WTC11 (cell line): Measurements from ENCODE around the gene HOXB8. TPM values are rescaled to one million over a fixed set of nuclear protein-coding genes. Genes with fewer than 3 reads are reported as not detected.

Experiments
- ATAC-seq: fragments of 200-7000 bp; cut with Tn5 transposase; 2 replicates; pipeline ENCODE4 v1.10.0; 2021; ENCODE audit warnings: mild to moderate bottlenecking, moderate library complexity
- CTCF ChIA-PET: fragments of 300-600 bp; sonication (Branson Sonifier 250); formaldehyde crosslinking; loops from one replicate; lab custom pipeline; 2021; ENCODE audit warnings: antibody characterized with exemption; lab: Charles Lee
- POLR2A ChIA-PET: fragments of 350-600 bp; sonication (Branson Sonifier 250); formaldehyde crosslinking; loops from one replicate; lab custom pipeline; 2021; ENCODE audit warnings: antibody characterized with exemption; lab: Charles Lee
- DNase-seq: peaks from one replicate; pipeline ENCODE4 v3.0.0; 2021; ENCODE audit warnings: low spot score
- H3K27ac Mint-ChIP-seq: 2 replicates; pipeline ENCODE4 v1.8.0; 2021; ENCODE audit warnings: mixed read lengths
- H3K27me3 Mint-ChIP-seq: 2 replicates; pipeline ENCODE4 v1.8.0; 2021; ENCODE audit warnings: low read depth, mild to moderate bottlenecking, moderate library complexity, mixed read lengths
- H3K36me3 Mint-ChIP-seq: 2 replicates; pipeline ENCODE4 v1.8.0; 2021; ENCODE audit warnings: mixed read lengths
- H3K4me1 Mint-ChIP-seq: 2 replicates; pipeline ENCODE4 v1.8.0; 2022; ENCODE audit warnings: mixed read lengths
- H3K4me3 Mint-ChIP-seq: 2 replicates; pipeline ENCODE4 v1.8.0; 2021; ENCODE audit warnings: mild to moderate bottlenecking, moderate library complexity, mixed read lengths
- H3K9me3 Mint-ChIP-seq: 2 replicates; pipeline ENCODE4 v1.8.0; 2021; ENCODE audit warnings: mixed read lengths
- ATF1 ChIP-seq: sonication (generic); formaldehyde crosslinking; IDR thresholded peaks from 2 replicates; pipeline ENCODE4 v1.8.1; 2023; ENCODE audit warnings: mild to moderate bottlenecking, moderate library complexity, missing genetic modification reagents
- CREB1 ChIP-seq: sonication (generic); formaldehyde crosslinking; IDR thresholded peaks from 2 replicates; pipeline ENCODE4 v1.8.0; 2023; ENCODE audit warnings: mild to moderate bottlenecking, missing genetic modification reagents
- GRHL2 ChIP-seq: fragments of 250-450 bp; sonication (Bioruptor Pico); IDR thresholded peaks from 2 replicates; pipeline ENCODE4 v1.8.0; 2022; ENCODE audit warnings: mild to moderate bottlenecking, moderate library complexity; ENCODE audit not compliant: insufficient replicate concordance, severe bottlenecking
- GTF2I ChIP-seq: fragments of 250-450 bp; sonication (Bioruptor Pico); conservative IDR thresholded peaks from 2 replicates; pipeline ENCODE4 v1.4.0; 2021; ENCODE audit warnings: mild to moderate bottlenecking
- OVOL2 ChIP-seq: fragments of 250-450 bp; sonication (Bioruptor Pico); IDR thresholded peaks from 2 replicates; pipeline ENCODE4 v1.9.0; 2021; ENCODE audit warnings: mild to moderate bottlenecking, borderline replicate concordance
- RELA ChIP-seq: sonication (generic); formaldehyde crosslinking; IDR thresholded peaks from 2 replicates; pipeline ENCODE4 v1.8.1; 2022; ENCODE audit warnings: missing genetic modification reagents, mild to moderate bottlenecking, borderline replicate concordance
- SMAD4 ChIP-seq: sonication (generic); formaldehyde crosslinking; IDR thresholded peaks from 2 replicates; pipeline ENCODE4 v1.8.0; 2022; ENCODE audit warnings: mild to moderate bottlenecking, missing genetic modification reagents
- TEAD1 ChIP-seq: sonication (generic); formaldehyde crosslinking; IDR thresholded peaks from 2 replicates; pipeline ENCODE4 v1.8.0; 2022; ENCODE audit warnings: mild to moderate bottlenecking, missing genetic modification reagents
- ZNF263 ChIP-seq: sonication (generic); formaldehyde crosslinking; IDR thresholded peaks from 2 replicates; pipeline ENCODE4 v1.8.1; 2022; ENCODE audit warnings: low read depth, mild to moderate bottlenecking, moderate library complexity, missing genetic modification reagents
- ZNF671 ChIP-seq: fragments of 250-450 bp; sonication (Bioruptor Pico); IDR thresholded peaks from 2 replicates; pipeline ENCODE4 v1.8.0; 2021; ENCODE audit warnings: mild to moderate bottlenecking
- total RNA-seq: library from RNA; stranded (reverse); gene quantifications from 3 replicates; pipeline ENCODE4 v1.2.3, GENCODE V29; 2021
- TF ChIP-seq, protein P1 (sequence below): fragments of 250-450 bp; sonication (Bioruptor Pico); IDR thresholded peaks from 2 replicates; pipeline ENCODE4 v1.9.0; 2021; ENCODE audit warnings: mild to moderate bottlenecking, borderline replicate concordance
- TF ChIP-seq, protein P2 (sequence below): sonication (generic); formaldehyde crosslinking; IDR thresholded peaks from 2 replicates; pipeline ENCODE4 v1.8.0; 2023; ENCODE audit warnings: missing genetic modification reagents
- TF ChIP-seq, protein P3 (sequence below): sonication (generic); formaldehyde crosslinking; IDR thresholded peaks from 2 replicates; pipeline ENCODE4 v1.8.0; 2023; ENCODE audit warnings: mild to moderate bottlenecking, missing genetic modification reagents
- TF ChIP-seq, protein P4 (sequence below): sonication (generic); formaldehyde crosslinking; IDR thresholded peaks from 2 replicates; pipeline ENCODE4 v1.8.1; 2023; ENCODE audit warnings: mild to moderate bottlenecking, missing genetic modification reagents
- TF ChIP-seq, protein P5 (sequence below): sonication (generic); formaldehyde crosslinking; IDR thresholded peaks from 2 replicates; pipeline ENCODE4 v1.8.1; 2022; ENCODE audit warnings: missing genetic modification reagents, borderline replicate concordance
- TF ChIP-seq, protein P6 (sequence below): sonication (generic); formaldehyde crosslinking; IDR thresholded peaks from 2 replicates; pipeline ENCODE4 v1.8.0; 2022; ENCODE audit warnings: mild to moderate bottlenecking, missing genetic modification reagents
- TF ChIP-seq, protein P7 (sequence below): sonication (generic); formaldehyde crosslinking; IDR thresholded peaks from 2 replicates; pipeline ENCODE4 v1.8.1; 2022; ENCODE audit warnings: mild to moderate bottlenecking, missing genetic modification reagents, moderate library complexity, borderline replicate concordance
- TF ChIP-seq, protein P8 (sequence below): fragments of 250-450 bp; sonication (Bioruptor Pico); IDR thresholded peaks from 2 replicates; pipeline ENCODE4 v1.9.0; 2021; ENCODE audit warnings: moderate library complexity, mild to moderate bottlenecking, inconsistent platforms, borderline replicate concordance

HOXB8 gene
- total RNA-seq, 1 experiment from 2014 or later: not detected

DNA sequence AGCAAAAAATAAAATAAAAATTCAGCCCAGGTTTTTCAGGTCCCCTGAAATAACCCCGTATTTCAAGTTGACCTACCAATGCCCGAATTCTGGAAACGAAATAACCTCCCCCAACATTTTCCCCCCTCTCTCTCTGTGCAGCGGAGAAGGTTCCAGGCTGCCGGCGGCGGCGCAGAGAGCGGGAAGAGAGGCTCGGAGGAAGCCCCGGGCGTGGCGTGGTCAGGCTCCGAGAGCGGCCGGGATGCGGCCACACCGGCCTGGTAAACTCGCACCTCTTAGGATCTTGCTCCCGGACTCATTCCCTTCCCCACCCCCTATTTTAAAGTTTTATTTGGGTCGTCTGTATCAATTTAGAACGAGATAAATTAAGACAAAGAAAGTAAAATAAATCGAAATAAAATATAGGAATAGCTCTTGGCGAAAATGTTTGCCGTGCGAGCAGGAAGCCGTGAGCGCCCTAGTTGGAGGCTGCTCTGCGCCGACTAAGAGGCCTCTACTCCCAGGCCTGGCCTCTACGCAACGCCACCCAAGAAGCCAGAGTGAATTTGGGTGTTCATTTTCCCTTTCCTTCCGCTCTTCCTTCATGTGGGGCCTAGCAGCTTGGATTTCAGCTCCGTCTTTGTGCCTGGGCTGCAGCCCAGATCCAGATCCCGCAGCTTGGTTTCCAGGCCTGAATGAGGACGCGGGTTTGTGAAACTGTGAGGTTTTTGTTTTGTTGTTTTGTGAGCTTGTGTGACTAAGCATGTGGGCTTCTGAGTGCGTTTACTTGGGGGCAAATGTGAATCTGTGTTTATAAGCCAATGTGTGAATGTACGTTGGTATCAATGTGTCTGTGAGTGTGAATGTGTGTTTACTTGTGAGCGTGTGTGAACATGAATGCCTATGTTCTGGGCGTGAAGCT lies 8.9 kb downstream of the HOXB8 start (continued):
- TF ChIP-seq, protein P1, sequence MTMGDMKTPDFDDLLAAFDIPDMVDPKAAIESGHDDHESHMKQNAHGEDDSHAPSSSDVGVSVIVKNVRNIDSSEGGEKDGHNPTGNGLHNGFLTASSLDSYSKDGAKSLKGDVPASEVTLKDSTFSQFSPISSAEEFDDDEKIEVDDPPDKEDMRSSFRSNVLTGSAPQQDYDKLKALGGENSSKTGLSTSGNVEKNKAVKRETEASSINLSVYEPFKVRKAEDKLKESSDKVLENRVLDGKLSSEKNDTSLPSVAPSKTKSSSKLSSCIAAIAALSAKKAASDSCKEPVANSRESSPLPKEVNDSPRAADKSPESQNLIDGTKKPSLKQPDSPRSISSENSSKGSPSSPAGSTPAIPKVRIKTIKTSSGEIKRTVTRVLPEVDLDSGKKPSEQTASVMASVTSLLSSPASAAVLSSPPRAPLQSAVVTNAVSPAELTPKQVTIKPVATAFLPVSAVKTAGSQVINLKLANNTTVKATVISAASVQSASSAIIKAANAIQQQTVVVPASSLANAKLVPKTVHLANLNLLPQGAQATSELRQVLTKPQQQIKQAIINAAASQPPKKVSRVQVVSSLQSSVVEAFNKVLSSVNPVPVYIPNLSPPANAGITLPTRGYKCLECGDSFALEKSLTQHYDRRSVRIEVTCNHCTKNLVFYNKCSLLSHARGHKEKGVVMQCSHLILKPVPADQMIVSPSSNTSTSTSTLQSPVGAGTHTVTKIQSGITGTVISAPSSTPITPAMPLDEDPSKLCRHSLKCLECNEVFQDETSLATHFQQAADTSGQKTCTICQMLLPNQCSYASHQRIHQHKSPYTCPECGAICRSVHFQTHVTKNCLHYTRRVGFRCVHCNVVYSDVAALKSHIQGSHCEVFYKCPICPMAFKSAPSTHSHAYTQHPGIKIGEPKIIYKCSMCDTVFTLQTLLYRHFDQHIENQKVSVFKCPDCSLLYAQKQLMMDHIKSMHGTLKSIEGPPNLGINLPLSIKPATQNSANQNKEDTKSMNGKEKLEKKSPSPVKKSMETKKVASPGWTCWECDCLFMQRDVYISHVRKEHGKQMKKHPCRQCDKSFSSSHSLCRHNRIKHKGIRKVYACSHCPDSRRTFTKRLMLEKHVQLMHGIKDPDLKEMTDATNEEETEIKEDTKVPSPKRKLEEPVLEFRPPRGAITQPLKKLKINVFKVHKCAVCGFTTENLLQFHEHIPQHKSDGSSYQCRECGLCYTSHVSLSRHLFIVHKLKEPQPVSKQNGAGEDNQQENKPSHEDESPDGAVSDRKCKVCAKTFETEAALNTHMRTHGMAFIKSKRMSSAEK: no peak
- TF ChIP-seq, protein P2, sequence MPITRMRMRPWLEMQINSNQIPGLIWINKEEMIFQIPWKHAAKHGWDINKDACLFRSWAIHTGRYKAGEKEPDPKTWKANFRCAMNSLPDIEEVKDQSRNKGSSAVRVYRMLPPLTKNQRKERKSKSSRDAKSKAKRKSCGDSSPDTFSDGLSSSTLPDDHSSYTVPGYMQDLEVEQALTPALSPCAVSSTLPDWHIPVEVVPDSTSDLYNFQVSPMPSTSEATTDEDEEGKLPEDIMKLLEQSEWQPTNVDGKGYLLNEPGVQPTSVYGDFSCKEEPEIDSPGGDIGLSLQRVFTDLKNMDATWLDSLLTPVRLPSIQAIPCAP (CRISPR knock-in tag): no peak

DNA sequence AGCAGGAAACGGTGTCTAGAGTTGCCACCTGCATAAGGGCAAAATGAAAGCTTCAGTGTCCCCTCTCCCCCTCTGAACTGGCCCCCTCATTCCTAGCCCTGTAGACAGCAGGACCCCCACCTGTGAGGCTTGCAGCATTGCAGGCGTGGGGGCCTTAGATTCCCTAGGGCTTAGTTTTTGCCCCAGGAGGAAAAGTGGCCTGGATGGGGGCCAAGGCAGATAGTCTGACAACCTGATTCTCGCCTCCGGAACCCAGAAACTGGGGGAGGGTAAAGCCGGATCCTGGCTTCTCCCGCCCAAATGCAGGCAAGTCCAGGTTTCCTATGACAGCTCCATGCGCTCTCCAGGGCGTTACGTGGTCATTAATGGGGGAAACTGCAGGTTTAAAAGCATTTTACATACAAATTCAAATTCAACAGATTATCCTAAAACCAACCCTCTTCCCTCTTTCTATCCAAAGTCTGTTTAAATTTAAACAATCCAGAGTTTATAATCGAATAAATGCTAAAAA lies 9.6 kb downstream of the HOXB8 start:
- no peak for ATAC-seq
- DNase-seq: no peak
- Mint-ChIP-seq H3K27me3 (peaks cover 100% of the 10 kb centered on the region; the same call in 1 of the 2 replicates), H3K36me3 (0 out of 2 replicates have a peak, but pooled peaks cover 5% of the 10 kb centered on the region), H3K4me1 (peaks cover 14% of the 10 kb centered on the region), H3K4me3 (no peak overlapping the region), H3K9me3 (no peaks in the 10 kb centered on the region), H3K27ac (no peak overlapping the region)
- CTCF ChIA-PET: interaction anchor here (0.6 to 2.5 kb wide), 5 partner anchors 9 to 31 kb away, joined by 3 to 9 read pairs (median 4); no protein-coding TSS in a partner anchor
- POLR2A ChIA-PET: no interaction called here
- TF ChIP-seq, protein P3, sequence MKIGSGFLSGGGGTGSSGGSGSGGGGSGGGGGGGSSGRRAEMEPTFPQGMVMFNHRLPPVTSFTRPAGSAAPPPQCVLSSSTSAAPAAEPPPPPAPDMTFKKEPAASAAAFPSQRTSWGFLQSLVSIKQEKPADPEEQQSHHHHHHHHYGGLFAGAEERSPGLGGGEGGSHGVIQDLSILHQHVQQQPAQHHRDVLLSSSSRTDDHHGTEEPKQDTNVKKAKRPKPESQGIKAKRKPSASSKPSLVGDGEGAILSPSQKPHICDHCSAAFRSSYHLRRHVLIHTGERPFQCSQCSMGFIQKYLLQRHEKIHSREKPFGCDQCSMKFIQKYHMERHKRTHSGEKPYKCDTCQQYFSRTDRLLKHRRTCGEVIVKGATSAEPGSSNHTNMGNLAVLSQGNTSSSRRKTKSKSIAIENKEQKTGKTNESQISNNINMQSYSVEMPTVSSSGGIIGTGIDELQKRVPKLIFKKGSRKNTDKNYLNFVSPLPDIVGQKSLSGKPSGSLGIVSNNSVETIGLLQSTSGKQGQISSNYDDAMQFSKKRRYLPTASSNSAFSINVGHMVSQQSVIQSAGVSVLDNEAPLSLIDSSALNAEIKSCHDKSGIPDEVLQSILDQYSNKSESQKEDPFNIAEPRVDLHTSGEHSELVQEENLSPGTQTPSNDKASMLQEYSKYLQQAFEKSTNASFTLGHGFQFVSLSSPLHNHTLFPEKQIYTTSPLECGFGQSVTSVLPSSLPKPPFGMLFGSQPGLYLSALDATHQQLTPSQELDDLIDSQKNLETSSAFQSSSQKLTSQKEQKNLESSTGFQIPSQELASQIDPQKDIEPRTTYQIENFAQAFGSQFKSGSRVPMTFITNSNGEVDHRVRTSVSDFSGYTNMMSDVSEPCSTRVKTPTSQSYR (CRISPR knock-in tag): no peak
- no peak for TF ChIP-seq ATF1 (CRISPR knock-in tag)
- TF ChIP-seq ZNF263 (CRISPR knock-in tag): no peak
- TF ChIP-seq TEAD1: no peak
- TF ChIP-seq, protein P4, sequence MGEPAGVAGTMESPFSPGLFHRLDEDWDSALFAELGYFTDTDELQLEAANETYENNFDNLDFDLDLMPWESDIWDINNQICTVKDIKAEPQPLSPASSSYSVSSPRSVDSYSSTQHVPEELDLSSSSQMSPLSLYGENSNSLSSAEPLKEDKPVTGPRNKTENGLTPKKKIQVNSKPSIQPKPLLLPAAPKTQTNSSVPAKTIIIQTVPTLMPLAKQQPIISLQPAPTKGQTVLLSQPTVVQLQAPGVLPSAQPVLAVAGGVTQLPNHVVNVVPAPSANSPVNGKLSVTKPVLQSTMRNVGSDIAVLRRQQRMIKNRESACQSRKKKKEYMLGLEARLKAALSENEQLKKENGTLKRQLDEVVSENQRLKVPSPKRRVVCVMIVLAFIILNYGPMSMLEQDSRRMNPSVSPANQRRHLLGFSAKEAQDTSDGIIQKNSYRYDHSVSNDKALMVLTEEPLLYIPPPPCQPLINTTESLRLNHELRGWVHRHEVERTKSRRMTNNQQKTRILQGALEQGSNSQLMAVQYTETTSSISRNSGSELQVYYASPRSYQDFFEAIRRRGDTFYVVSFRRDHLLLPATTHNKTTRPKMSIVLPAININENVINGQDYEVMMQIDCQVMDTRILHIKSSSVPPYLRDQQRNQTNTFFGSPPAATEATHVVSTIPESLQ: no peak
- TF ChIP-seq GTF2I (CRISPR knock-in tag): no peak
- TF ChIP-seq, protein P5, sequence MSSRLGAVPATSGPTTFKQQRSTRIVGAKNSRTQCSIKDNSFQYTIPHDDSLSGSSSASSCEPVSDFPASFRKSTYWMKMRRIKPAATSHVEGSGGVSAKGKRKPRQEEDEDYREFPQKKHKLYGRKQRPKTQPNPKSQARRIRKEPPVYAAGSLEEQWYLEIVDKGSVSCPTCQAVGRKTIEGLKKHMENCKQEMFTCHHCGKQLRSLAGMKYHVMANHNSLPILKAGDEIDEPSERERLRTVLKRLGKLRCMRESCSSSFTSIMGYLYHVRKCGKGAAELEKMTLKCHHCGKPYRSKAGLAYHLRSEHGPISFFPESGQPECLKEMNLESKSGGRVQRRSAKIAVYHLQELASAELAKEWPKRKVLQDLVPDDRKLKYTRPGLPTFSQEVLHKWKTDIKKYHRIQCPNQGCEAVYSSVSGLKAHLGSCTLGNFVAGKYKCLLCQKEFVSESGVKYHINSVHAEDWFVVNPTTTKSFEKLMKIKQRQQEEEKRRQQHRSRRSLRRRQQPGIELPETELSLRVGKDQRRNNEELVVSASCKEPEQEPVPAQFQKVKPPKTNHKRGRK: no peak
- TF ChIP-seq, protein P6, sequence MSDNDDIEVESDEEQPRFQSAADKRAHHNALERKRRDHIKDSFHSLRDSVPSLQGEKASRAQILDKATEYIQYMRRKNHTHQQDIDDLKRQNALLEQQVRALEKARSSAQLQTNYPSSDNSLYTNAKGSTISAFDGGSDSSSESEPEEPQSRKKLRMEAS (CRISPR knock-in tag): no peak
- TF ChIP-seq, protein P7, sequence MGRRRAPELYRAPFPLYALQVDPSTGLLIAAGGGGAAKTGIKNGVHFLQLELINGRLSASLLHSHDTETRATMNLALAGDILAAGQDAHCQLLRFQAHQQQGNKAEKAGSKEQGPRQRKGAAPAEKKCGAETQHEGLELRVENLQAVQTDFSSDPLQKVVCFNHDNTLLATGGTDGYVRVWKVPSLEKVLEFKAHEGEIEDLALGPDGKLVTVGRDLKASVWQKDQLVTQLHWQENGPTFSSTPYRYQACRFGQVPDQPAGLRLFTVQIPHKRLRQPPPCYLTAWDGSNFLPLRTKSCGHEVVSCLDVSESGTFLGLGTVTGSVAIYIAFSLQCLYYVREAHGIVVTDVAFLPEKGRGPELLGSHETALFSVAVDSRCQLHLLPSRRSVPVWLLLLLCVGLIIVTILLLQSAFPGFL (CRISPR knock-in tag): no peak
- TF ChIP-seq, protein P8, sequence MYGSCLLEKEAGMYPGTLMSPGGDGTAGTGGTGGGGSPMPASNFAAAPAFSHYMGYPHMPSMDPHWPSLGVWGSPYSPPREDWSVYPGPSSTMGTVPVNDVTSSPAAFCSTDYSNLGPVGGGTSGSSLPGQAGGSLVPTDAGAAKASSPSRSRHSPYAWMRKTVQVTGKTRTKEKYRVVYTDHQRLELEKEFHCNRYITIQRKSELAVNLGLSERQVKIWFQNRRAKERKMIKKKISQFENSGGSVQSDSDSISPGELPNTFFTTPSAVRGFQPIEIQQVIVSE (CRISPR knock-in tag): no peak
- no peak for TF ChIP-seq CREB1 (CRISPR knock-in tag)
- no peak for TF ChIP-seq OVOL2
- no peak for TF ChIP-seq ZNF671
- TF ChIP-seq RELA: no peak
- no peak for TF ChIP-seq GRHL2 (CRISPR knock-in tag)
- TF ChIP-seq SMAD4: no peak
